K562 (cell line): ENCODE results near the gene PHOX2A. TPM values are rescaled to one million over a fixed set of nuclear protein-coding genes. Genes with fewer than 3 reads are reported as not detected.

Experiments
- ARID3A ChIP-seq: IDR thresholded peaks from 2 replicates; pipeline ENCODE4 v1.6.1; 2012; ENCODE audit warnings: low read depth, low read length, improper control_type of control experiment, borderline replicate concordance
- BACH1 ChIP-seq: fragments of 200-800 bp; sonication (Bioruptor generic); IDR thresholded peaks from 2 replicates; pipeline ENCODE4 v1.6.1; 2016; ENCODE audit warnings: missing genetic modification characterization, missing compliant biosample characterization
- DNMT1 ChIP-seq: fragments of 450-650 bp; IDR thresholded peaks from 2 replicates; pipeline ENCODE4 v1.6.1; 2016; ENCODE audit warnings: antibody characterized with exemption, mild to moderate bottlenecking
- EP300 ChIP-seq: IDR thresholded peaks from 2 replicates; pipeline ENCODE4 v1.6.1; 2012; ENCODE audit warnings: low read length, improper control_type of control experiment
- LCOR ChIP-seq: sonication (generic); formaldehyde crosslinking; IDR thresholded peaks from 2 replicates; pipeline ENCODE4 v1.8.0; 2022; ENCODE audit warnings: mild to moderate bottlenecking, missing genetic modification reagents
- MAFG ChIP-seq: fragments of 450-650 bp; conservative IDR thresholded peaks from 2 replicates; pipeline ENCODE4 v1.6.1; 2016; ENCODE audit warnings: missing genetic modification characterization, missing compliant biosample characterization
- NFIC ChIP-seq: fragments of 450-650 bp; IDR thresholded peaks from 2 replicates; pipeline ENCODE4 v1.6.1; 2017; ENCODE audit warnings: mild to moderate bottlenecking, inconsistent platforms
- RUNX1 ChIP-seq: sonication (generic); IDR thresholded peaks from 2 replicates; pipeline ENCODE4 v1.6.1; 2016; ENCODE audit warnings: antibody characterized with exemption, low read depth
- SNIP1 ChIP-seq: fragments of 450-650 bp; IDR thresholded peaks from 2 replicates; pipeline ENCODE4 v1.7.1; 2017; ENCODE audit warnings: low read depth, mild to moderate bottlenecking
- STAG1 ChIP-seq: sonication (generic); formaldehyde crosslinking; IDR thresholded peaks from 2 replicates; pipeline ENCODE4 v1.5.0; 2020; ENCODE audit warnings: missing genetic modification reagents, borderline replicate concordance
- TAF15 ChIP-seq: fragments of 200-400 bp; formaldehyde crosslinking; IDR thresholded peaks from 2 replicates; pipeline ENCODE4 v1.6.1; 2017; ENCODE audit warnings: mild to moderate bottlenecking, low read depth, low read length, moderate library complexity
- TRIM24 ChIP-seq, 2 experiments: fragments of 450-650 bp; IDR thresholded peaks; 2 replicates each; pipeline ENCODE4 v1.6.1; 2016
- VEZF1 ChIP-seq: fragments of 200-800 bp; sonication (Bioruptor generic); IDR thresholded peaks from 2 replicates; pipeline ENCODE4 v1.6.1; 2017; ENCODE audit warnings: missing genetic modification characterization, missing compliant biosample characterization
- ZNF583 ChIP-seq: fragments of 250-450 bp; sonication (Bioruptor Pico); IDR thresholded peaks from 2 replicates; pipeline ENCODE4 v1.4.0; 2020
- polyA plus RNA-seq, 8 experiments: library from polyadenylated mRNA; depleted of rRNA in 4 of 8; stranded (reverse) in 5 of 8; unstranded in 3 of 8; fragments of >200 nt; fragmentation: Nextera tagmentation in 2 of 8; fragmentation: Illumina TruSeq in 1 of 8; extraction: Ambion mirVana in 2 of 8; extraction: Trizol in 1 of 8; gene quantifications; 2 replicates each; pipeline versions ENCODE4 v1.2.1 to v1.2.3, GENCODE V29; 2011 to 2014; ENCODE audit warnings: inconsistent platforms in 1 of 8, missing spikeins in 1 of 8
- total RNA-seq, 7 experiments: library from RNA; depleted of rRNA in 6 of 7; stranded (reverse); fragments of >200 nt in 6 of 7; fragmentation: Illumina TruSeq in 2 of 7; extraction: Trizol in 2 of 7; gene quantifications; 2 replicates each; pipeline versions ENCODE4 v1.2.1 to v1.2.3, GENCODE V29; 2011 to 2021; ENCODE audit warnings: low replicate concordance in 1 of 7
- TF ChIP-seq, protein P1 (sequence below): fragments of 250-450 bp; sonication (Bioruptor Pico); IDR thresholded peaks from 2 replicates; pipeline ENCODE4 v1.6.1; 2021; ENCODE audit warnings: mild to moderate bottlenecking
- TF ChIP-seq, protein P2 (sequence below): fragments of 250-450 bp; sonication (Bioruptor Pico); IDR thresholded peaks from 2 replicates; pipeline ENCODE4 v1.4.0; 2020; ENCODE audit warnings: mild to moderate bottlenecking, moderate library complexity
- TF ChIP-seq, protein P3 (sequence below): sonication (generic); IDR thresholded peaks from 2 replicates; pipeline ENCODE4 v1.6.1; 2016

Gene PHOX2A
- total and polyA plus RNA-seq, 9 of the 15 experiments (the other 6 are each of a cell fraction or from before 2014, with no cell fraction given): not detected

DNA sequence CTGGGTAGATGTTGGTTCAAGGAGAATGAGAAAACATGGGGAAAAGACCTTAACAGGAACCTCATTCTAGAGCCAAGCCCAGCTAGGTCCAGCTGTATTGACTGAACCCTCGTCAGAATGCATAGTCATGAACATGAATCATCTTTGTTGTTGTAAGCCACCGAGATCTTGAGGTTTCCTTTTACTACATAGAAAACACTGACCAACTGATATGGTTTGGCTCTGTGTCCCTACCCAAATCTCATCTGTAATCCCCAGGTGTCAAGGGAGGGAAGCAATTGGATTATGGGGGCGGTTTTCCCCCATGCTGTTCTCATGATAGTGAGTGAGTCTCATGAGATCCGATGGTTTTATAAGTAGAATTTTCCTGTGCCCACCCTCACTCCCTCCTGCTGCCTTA lies 19.4 kb upstream of the PHOX2A start (continued):
- TF ChIP-seq EP300 (0 out of 2 replicates have a peak, but pooled peaks have one; percentile 13), MAFG (peak; percentile 42; the same call in 1 of the 2 replicates), STAG1 (CRISPR knock-in tag) (no peak), BACH1 (tag) (no peak), SNIP1 (no peak), RUNX1 (no peak), DNMT1 (no peak), NFIC (peak; percentile 38), TAF15 (no peak), ARID3A (no peak), LCOR (CRISPR knock-in tag) (no peak), TRIM24 (IDR thresholded peaks at IDR 0.05) (peak; percentile 82 to 89), ZNF583 (CRISPR knock-in tag) (no peak), VEZF1 (no peak)
- TF ChIP-seq, protein P1, sequence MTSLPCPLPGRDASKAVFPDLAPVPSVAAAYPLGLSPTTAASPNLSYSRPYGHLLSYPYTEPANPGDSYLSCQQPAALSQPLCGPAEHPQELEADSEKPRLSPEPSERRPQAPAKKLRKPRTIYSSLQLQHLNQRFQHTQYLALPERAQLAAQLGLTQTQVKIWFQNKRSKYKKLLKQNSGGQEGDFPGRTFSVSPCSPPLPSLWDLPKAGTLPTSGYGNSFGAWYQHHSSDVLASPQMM (CRISPR knock-in tag): no peak
- TF ChIP-seq, protein P2, sequence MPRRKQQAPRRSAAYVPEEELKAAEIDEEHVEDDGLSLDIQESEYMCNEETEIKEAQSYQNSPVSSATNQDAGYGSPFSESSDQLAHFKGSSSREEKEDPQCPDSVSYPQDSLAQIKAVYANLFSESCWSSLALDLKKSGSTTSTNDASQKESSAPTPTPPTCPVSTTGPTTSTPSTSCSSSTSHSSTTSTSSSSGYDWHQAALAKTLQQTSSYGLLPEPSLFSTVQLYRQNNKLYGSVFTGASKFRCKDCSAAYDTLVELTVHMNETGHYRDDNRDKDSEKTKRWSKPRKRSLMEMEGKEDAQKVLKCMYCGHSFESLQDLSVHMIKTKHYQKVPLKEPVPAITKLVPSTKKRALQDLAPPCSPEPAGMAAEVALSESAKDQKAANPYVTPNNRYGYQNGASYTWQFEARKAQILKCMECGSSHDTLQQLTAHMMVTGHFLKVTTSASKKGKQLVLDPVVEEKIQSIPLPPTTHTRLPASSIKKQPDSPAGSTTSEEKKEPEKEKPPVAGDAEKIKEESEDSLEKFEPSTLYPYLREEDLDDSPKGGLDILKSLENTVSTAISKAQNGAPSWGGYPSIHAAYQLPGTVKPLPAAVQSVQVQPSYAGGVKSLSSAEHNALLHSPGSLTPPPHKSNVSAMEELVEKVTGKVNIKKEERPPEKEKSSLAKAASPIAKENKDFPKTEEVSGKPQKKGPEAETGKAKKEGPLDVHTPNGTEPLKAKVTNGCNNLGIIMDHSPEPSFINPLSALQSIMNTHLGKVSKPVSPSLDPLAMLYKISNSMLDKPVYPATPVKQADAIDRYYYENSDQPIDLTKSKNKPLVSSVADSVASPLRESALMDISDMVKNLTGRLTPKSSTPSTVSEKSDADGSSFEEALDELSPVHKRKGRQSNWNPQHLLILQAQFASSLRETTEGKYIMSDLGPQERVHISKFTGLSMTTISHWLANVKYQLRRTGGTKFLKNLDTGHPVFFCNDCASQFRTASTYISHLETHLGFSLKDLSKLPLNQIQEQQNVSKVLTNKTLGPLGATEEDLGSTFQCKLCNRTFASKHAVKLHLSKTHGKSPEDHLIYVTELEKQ: no peak
- TF ChIP-seq, protein P3, sequence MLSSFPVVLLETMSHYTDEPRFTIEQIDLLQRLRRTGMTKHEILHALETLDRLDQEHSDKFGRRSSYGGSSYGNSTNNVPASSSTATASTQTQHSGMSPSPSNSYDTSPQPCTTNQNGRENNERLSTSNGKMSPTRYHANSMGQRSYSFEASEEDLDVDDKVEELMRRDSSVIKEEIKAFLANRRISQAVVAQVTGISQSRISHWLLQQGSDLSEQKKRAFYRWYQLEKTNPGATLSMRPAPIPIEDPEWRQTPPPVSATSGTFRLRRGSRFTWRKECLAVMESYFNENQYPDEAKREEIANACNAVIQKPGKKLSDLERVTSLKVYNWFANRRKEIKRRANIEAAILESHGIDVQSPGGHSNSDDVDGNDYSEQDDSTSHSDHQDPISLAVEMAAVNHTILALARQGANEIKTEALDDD: no peak
